Fibroblast of lung (primary cell): Measurements from ENCODE around the gene CST4.

Experiments used
- EZH2 ChIP-seq: IDR thresholded peaks from 2 replicates; pipeline ENCODE4 v1.5.1; 2012; ENCODE audit warnings: low read length, control low read depth, mild to moderate bottlenecking; ENCODE audit errors: missing control alignments
- TF ChIP-seq, protein P1 (sequence below), 2 donors: IDR thresholded peaks in 1 of 2; conservative IDR thresholded peaks in 1 of 2; 1 replicate in 1 of 2; 2 replicates in 1 of 2; pipeline ENCODE4 v1.5.1; 2011 to 2012; ENCODE audit warnings: low read length in 2 of 2, control low read depth in 1 of 2, inconsistent platforms in 1 of 2, low read depth in 1 of 2, mild to moderate bottlenecking in 1 of 2

DNA sequence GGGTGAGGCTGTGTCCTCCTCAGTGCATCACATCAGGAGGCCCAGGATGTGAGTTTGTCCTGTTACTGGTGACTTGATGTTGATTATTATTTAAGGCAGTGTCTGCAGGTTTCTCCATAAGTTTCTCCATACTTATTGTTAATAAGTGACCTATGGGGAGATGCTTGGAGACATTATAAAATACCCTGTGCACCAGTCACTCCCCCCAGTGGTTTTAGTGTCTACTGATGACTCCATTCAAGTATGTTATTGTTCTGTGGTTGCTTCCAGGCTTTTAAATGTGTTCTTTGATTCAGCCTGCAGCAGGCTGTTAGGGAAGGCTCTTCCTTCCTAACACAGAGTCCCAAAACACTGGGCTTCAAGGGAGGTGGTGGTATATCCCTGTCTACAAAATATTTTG lies 36.5 kb downstream of the CST4 start:
- TF ChIP-seq, protein P1, sequence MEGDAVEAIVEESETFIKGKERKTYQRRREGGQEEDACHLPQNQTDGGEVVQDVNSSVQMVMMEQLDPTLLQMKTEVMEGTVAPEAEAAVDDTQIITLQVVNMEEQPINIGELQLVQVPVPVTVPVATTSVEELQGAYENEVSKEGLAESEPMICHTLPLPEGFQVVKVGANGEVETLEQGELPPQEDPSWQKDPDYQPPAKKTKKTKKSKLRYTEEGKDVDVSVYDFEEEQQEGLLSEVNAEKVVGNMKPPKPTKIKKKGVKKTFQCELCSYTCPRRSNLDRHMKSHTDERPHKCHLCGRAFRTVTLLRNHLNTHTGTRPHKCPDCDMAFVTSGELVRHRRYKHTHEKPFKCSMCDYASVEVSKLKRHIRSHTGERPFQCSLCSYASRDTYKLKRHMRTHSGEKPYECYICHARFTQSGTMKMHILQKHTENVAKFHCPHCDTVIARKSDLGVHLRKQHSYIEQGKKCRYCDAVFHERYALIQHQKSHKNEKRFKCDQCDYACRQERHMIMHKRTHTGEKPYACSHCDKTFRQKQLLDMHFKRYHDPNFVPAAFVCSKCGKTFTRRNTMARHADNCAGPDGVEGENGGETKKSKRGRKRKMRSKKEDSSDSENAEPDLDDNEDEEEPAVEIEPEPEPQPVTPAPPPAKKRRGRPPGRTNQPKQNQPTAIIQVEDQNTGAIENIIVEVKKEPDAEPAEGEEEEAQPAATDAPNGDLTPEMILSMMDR (conservative IDR thresholded peaks at IDR 0.05 in 1 of 2, IDR thresholded peaks at IDR 0.05 in 1 of 2; ENCODE audit: low read depth in 1 of 2, low read length in 2 of 2): no peak
- TF ChIP-seq EZH2: no peak
